ENCODE data around the gene ZBTB25. TPM values are rescaled to one million over a fixed set of nuclear protein-coding genes. Genes with fewer than 3 reads are reported as not detected.

ZBTB25 gene
- total RNA-seq, 1 experiment from 2014 or later = 19.0 TPM

DNA sequence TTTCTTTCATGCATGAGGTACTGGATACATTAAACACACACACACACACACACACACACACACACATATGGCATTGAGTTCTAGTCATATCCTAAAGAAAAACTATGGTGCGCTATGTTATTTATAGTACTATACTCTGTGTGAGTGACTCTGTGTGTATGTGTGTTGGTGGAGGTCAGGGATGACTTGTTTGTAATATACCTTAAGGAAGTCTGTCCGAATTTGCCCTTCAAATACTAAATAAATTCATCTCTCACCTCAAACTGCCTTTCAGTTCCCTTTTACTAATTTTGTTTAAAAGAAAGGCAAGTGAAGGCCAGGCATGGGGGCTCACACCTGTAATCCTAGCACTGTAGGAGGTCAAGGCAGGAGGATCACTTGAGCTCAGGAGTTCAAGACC is 40.4 kb downstream of the ZBTB25 start:
- intact Hi-C loops (cut with micrococcal nuclease) = no loop called here
- Histone ChIP-seq H3K9me2 (ENCODE audit: insufficient read depth) (no peaks in the 10 kb centered on the region), H3K9ac (ENCODE audit: low read length) (no peak overlapping the region), H3K4me1 (ENCODE audit: control insufficient read depth in 1 of 2, insufficient read depth in 2 of 2, low read length in 2 of 2) (peaks cover 0 to 4% of the 10 kb centered on the region in 2 experiments; a peak in 1 of 4 replicates), H2AFZ (ENCODE audit: low read depth, low read length, poor library complexity, severe bottlenecking) (no peak overlapping the region), H4K20me1 (ENCODE audit: insufficient read depth) (no peaks in the 10 kb centered on the region), H3K9me3 (ENCODE audit: control insufficient read depth in 1 of 2, insufficient read depth in 1 of 2, low read depth in 1 of 2, low read length in 2 of 2) (no peaks in the 10 kb centered on the region), H3K27ac (ENCODE audit: low read depth, low read length) (no peak overlapping the region), H3K4me2 (ENCODE audit: low read length) (no peak overlapping the region), H3K4me3 (replicated peaks in 1 of 2; ENCODE audit: low read depth in 1 of 2, low read length in 2 of 2) (no peak overlapping the region), H3K36me3 (ENCODE audit: control insufficient read depth in 1 of 2, insufficient read depth in 2 of 2, low read length in 2 of 2) (peaks cover 5 to 19% of the 10 kb centered on the region in 2 experiments; a peak in 3 of 4 replicates), H3K27me3 (ENCODE audit: insufficient read depth, low read length) (no peaks in the 10 kb centered on the region), H3K79me2 (ENCODE audit: insufficient read depth, low read length) (no peaks in the 10 kb centered on the region)
- ChIA-PET POLR2A (interaction anchor here (1.1 kb wide), 1 partner anchor 42 kb away, joined by 3 read pairs; no protein-coding TSS in a partner anchor), CTCF (interaction anchor here (1.0 kb wide), 1 partner anchor 28 kb away, joined by 3 read pairs; no protein-coding TSS in a partner anchor), RAD21 (ENCODE audit: low non-redundant PET in 1 of 2, low total read pairs in 2 of 2, uncharacterized antibody in 2 of 2, unreplicated experiment in 2 of 2) (no interaction called here)
- DNase-seq (ENCODE audit: low read depth, low spot score) (no peak), ATAC-seq (no peak)
- BruUV-seq (replicated peaks) = no TSS peak
- TF ChIP-seq SRF (IDR thresholded peaks at IDR 0.05; ENCODE audit: low read depth) (no peak), CBX3 (IDR thresholded peaks at IDR 0.05; ENCODE audit: low read depth) (no peak), RAD21 (IDR thresholded peaks at IDR 0.05; ENCODE audit: low read depth) (no peak), CEBPB (IDR thresholded peaks at IDR 0.05; ENCODE audit: low read depth) (no peak), SP1 (IDR thresholded peaks at IDR 0.05; ENCODE audit: low read depth) (no peak), EGR1 (IDR thresholded peaks at IDR 0.05; ENCODE audit: low read depth) (no peak), CTCF (IDR thresholded peaks at IDR 0.05 in 2 of 3, conservative IDR thresholded peaks at IDR 0.05 in 1 of 3; ENCODE audit: borderline replicate concordance in 1 of 3, insufficient read depth in 1 of 3, low read depth in 2 of 3, low read length in 2 of 3) (no peak), TCF7L2 (IDR thresholded peaks at IDR 0.05; ENCODE audit: borderline replicate concordance, extremely low read depth, insufficient read depth, insufficient read length) (no peak), ZFX (IDR thresholded peaks at IDR 0.05) (no peak), ZNF274 (IDR thresholded peaks at IDR 0.05; ENCODE audit: low read depth, low read length) (no peak), FOSL1 (IDR thresholded peaks at IDR 0.05; ENCODE audit: low read depth) (no peak)

Data from HCT116 (cell line).